ENCODE results near the gene CELF2. TPM values are rescaled to one million over a fixed set of nuclear protein-coding genes. Genes with fewer than 3 reads are reported as not detected.

CELF2 gene
- total and polyA plus RNA-seq, 2 of the 4 experiments (the other 2 are of a cell fraction): 3.5 to 6.6 TPM

DNA sequence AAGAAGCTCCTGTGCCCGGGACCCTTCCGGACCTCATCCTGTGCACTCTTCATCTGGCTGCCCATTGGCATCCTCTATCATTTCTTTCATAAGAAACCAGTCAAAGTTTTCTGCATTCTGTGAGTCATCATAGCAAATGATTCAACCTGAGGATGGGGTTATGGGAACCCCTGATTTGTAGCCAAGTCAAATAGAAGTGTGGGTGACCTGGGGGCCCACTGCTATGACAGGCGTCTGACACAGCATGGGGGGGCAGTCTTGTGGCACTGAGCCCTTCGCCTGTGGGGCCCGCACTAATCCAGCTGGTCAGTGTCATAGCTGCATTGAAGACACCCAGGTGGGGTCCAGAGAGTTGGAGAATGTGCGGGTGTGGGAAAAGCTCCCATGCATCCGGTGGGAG lies 363.4 kb downstream of the CELF2 start:
- Histone ChIP-seq H4K91ac (ENCODE audit: insufficient read depth, low read depth, low read length) (no peak overlapping the region), H3K9me1 (ENCODE audit: insufficient read depth, low read length) (no peaks in the 10 kb centered on the region), H2BK5ac (ENCODE audit: low read depth, low read length, poor library complexity, severe bottlenecking) (no peak overlapping the region), H2AFZ (replicated peaks; ENCODE audit: low read length, poor library complexity) (no peak overlapping the region), H3K27me3 (ENCODE audit: control insufficient read depth, insufficient read depth, low read length) (no peaks in the 10 kb centered on the region), H3K79me1 (ENCODE audit: low read depth in 1 of 2, low read length in 2 of 2) (no peaks in the 10 kb centered on the region), H3K23ac (ENCODE audit: low read depth, low read length) (no peak overlapping the region), H4K20me1 (ENCODE audit: insufficient read depth, low read length) (no peaks in the 10 kb centered on the region), H2AK5ac (ENCODE audit: low read depth, low read length) (no peak overlapping the region), H3K14ac (replicated peaks; ENCODE audit: low read depth, low read length) (no peak overlapping the region), H4K5ac (ENCODE audit: low read depth, low read length) (no peak overlapping the region), H3K4me3 (ENCODE audit: insufficient read depth, low read depth, low read length) (no peak overlapping the region), H2BK20ac (ENCODE audit: low read depth, low read length) (no peak overlapping the region), H2BK15ac (ENCODE audit: low read depth, low read length) (no peak overlapping the region), H3K4me2 (ENCODE audit: low read depth, low read length) (no peak overlapping the region), H3K18ac (ENCODE audit: low read depth, low read length) (no peak overlapping the region), H2BK120ac (ENCODE audit: low read depth, low read length) (no peak overlapping the region), H4K8ac (ENCODE audit: low read depth in 2 of 2, low read length in 2 of 2) (no peak overlapping the region), H3K27ac (ENCODE audit: insufficient read depth, low read length) (no peak overlapping the region), H3K4ac (ENCODE audit: low read depth, low read length) (no peak overlapping the region), H3K9ac (ENCODE audit: low read depth, low read length) (no peak overlapping the region), H3K4me1 (ENCODE audit: control insufficient read depth, insufficient read depth, low read length) (no peaks in the 10 kb centered on the region), H3K36me3 (ENCODE audit: control insufficient read depth, insufficient read depth, low read length) (no peaks in the 10 kb centered on the region), H2AK9ac (replicated peaks; ENCODE audit: low read depth, low read length, poor library complexity) (no peak overlapping the region), H3K56ac (ENCODE audit: extremely low read depth, insufficient read depth, low read length) (no peak overlapping the region), H3K9me3 (ENCODE audit: control insufficient read depth, insufficient read depth, low read length) (peaks cover 10% of the 10 kb centered on the region; the same call in 1 of the 2 replicates)
- CTCF ChIA-PET: no interaction called here
- ATAC-seq (ENCODE audit: low read depth): no peak; the same call in 1 of the 2 replicates
- peak; percentile 32 for DNase-seq
- intact Hi-C loops (cut with micrococcal nuclease) (no loop called here), in situ Hi-C loops (cut with MboI; ENCODE audit: low sequenced_read_pairs) (no loop called here), dilution Hi-C loops (cut with HindIII; ENCODE audit: low sequenced_read_pairs, unreplicated experiment) (no loop called here)
- no TSS peak for BruUV-seq (replicated peaks)
- WGBS, 2 experiments (ENCODE audit: extremely low coverage in 2 of 2, insufficient read length in 1 of 2): 40% methylated on average over 1 of the region's 7 CpGs; no CpG with 5 or more reads in 1 of the 2 experiments
- POLR2A ChIA-PET (ENCODE audit: unreplicated experiment): no interaction called here
- no peak for TF ChIP-seq RFX5 (IDR thresholded peaks at IDR 0.05; ENCODE audit: low read depth, low read length)
- TF ChIP-seq BHLHE40 (IDR thresholded peaks at IDR 0.05; ENCODE audit: low read depth, low read length): no peak
- no peak for TF ChIP-seq NFE2L2 (IDR thresholded peaks at IDR 0.05; ENCODE audit: low read depth, low read length)
- TF ChIP-seq RAD21 (IDR thresholded peaks at IDR 0.05; ENCODE audit: low read length): no peak
- TF ChIP-seq, protein P1, sequence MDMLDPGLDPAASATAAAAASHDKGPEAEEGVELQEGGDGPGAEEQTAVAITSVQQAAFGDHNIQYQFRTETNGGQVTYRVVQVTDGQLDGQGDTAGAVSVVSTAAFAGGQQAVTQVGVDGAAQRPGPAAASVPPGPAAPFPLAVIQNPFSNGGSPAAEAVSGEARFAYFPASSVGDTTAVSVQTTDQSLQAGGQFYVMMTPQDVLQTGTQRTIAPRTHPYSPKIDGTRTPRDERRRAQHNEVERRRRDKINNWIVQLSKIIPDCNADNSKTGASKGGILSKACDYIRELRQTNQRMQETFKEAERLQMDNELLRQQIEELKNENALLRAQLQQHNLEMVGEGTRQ (IDR thresholded peaks at IDR 0.05; ENCODE audit: low read depth, low read length): no peak
- TF ChIP-seq, protein P2, sequence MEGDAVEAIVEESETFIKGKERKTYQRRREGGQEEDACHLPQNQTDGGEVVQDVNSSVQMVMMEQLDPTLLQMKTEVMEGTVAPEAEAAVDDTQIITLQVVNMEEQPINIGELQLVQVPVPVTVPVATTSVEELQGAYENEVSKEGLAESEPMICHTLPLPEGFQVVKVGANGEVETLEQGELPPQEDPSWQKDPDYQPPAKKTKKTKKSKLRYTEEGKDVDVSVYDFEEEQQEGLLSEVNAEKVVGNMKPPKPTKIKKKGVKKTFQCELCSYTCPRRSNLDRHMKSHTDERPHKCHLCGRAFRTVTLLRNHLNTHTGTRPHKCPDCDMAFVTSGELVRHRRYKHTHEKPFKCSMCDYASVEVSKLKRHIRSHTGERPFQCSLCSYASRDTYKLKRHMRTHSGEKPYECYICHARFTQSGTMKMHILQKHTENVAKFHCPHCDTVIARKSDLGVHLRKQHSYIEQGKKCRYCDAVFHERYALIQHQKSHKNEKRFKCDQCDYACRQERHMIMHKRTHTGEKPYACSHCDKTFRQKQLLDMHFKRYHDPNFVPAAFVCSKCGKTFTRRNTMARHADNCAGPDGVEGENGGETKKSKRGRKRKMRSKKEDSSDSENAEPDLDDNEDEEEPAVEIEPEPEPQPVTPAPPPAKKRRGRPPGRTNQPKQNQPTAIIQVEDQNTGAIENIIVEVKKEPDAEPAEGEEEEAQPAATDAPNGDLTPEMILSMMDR (conservative IDR thresholded peaks at IDR 0.05; ENCODE audit: low read depth, low read length): no peak
- no peak for TF ChIP-seq MXI1 (IDR thresholded peaks at IDR 0.05; ENCODE audit: borderline replicate concordance, low read depth, low read length)
- no peak for TF ChIP-seq CEBPB (IDR thresholded peaks at IDR 0.05; ENCODE audit: low read depth, low read length)
- no peak for TF ChIP-seq FOS (IDR thresholded peaks at IDR 0.05; ENCODE audit: low read depth, low read length)
- no peak for TF ChIP-seq RCOR1 (IDR thresholded peaks at IDR 0.05; ENCODE audit: insufficient replicate concordance, low read length)
- no peak for TF ChIP-seq POLR2A (IDR thresholded peaks at IDR 0.05; ENCODE audit: low read depth, low read length)
- no peak for TF ChIP-seq ELK1 (IDR thresholded peaks at IDR 0.05; ENCODE audit: borderline replicate concordance, low read depth, low read length)
- TF ChIP-seq MAFK (IDR thresholded peaks at IDR 0.05; ENCODE audit: low read depth, low read length): no peak
- TF ChIP-seq SMC3 (IDR thresholded peaks at IDR 0.05; ENCODE audit: low read depth, low read length): no peak
- TF ChIP-seq MAZ (IDR thresholded peaks at IDR 0.05; ENCODE audit: borderline replicate concordance, low read depth, low read length): no peak
- TF ChIP-seq CHD1 (IDR thresholded peaks at IDR 0.05; ENCODE audit: low read depth, low read length): no peak
